Brain pericyte (primary cell): Measurements from ENCODE around the gene CHRNA7.
"Not testable (repeated sequence)": the region's sequence is repeated elsewhere in the genome, so short reads cannot be mapped to it uniquely, and the experiment has no call there.

Source experiments
- DNase-seq: peaks from one replicate; pipeline ENCODE4 v3.0.0-alpha.2; 2012; ENCODE audit warnings: low read depth, low spot score

CHRNA7 gene

GRCh38 chr15:32180579-32180978 is 150.3 kb downstream of the CHRNA7 start:
- DNase-seq, result not testable (repeated sequence)

DNA sequence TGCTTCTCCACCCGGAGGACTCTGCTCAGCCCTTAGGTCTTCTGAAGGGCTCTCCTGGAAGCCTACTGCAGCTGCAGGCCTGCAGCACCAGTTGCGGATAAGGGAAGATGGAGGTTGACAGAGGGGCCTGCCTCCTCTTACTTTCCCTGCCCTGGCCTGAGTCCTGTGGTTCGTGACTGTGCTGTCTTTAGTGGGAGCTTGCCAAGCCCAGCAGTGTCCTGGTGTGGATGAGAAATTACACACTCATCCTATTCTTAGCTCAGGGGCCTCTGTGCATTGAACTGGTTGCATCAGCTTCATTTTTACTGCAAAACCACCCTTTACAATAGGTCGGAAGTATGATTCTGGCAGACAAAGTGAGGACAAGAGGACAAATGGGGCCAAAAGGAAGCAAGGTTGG is 163.5 kb downstream of the CHRNA7 start:
- DNase-seq, result not testable (repeated sequence)

DNA sequence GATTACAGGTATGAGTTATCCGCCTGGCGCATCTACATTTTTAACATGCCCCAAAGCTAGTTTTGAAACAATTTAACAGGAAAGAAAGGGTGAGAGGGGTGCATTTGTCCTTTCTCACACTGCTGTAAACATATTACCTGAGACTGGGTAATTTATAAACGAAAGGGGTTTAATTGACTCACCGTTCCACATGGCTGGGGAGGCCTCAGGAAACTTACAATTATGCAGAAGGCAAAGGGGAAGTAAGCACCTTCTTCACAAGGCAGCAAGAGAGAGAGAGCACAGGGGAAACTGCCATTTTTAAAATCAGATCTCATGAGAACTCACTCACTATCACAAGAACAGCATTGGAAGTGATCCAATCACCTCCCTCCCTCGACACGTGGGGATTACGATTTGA is 165.9 kb downstream of the CHRNA7 start:
- not testable (repeated sequence) for DNase-seq

GRCh38 chr15:32198938-32199337 is 168.6 kb downstream of the CHRNA7 start:
- not testable (repeated sequence) for DNase-seq

GRCh38 chr15:32209081-32209480 is 178.8 kb downstream of the CHRNA7 start:
- DNase-seq, result not testable (repeated sequence)

GRCh38 chr15:32218666-32219065 is 188.4 kb downstream of the CHRNA7 start:
- DNase-seq, result no peak
